HepG2 (cell line): ENCODE results near the gene DDRGK1. TPM values are rescaled to one million over a fixed set of nuclear protein-coding genes. Genes with fewer than 3 reads are reported as not detected.

Source experiments
- ATF1 ChIP-seq: IDR thresholded peaks from 2 replicates; pipeline ENCODE4 v1.6.1; 2016; ENCODE audit warnings: mild to moderate bottlenecking, control low read depth
- BORCS8-MEF2B ChIP-seq: sonication (generic); formaldehyde crosslinking; IDR thresholded peaks from 2 replicates; pipeline ENCODE4 v1.8.0; 2022; ENCODE audit warnings: mild to moderate bottlenecking, missing genetic modification reagents
- BRD4 ChIP-seq: sonication (generic); formaldehyde crosslinking; IDR thresholded peaks from 2 replicates; pipeline ENCODE4 v1.4.0; 2020; ENCODE audit warnings: missing genetic modification reagents
- CENPT ChIP-seq: sonication (generic); formaldehyde crosslinking; IDR thresholded peaks from 2 replicates; pipeline ENCODE4 v1.8.0; 2022; ENCODE audit warnings: low read depth, mild to moderate bottlenecking, moderate library complexity, missing genetic modification reagents
- E2F1 ChIP-seq: sonication (generic); formaldehyde crosslinking; IDR thresholded peaks from 2 replicates; pipeline ENCODE4 v1.5.0; 2020; ENCODE audit warnings: missing genetic modification reagents
- GTF3A ChIP-seq: sonication (generic); formaldehyde crosslinking; conservative IDR thresholded peaks from 2 replicates; pipeline ENCODE4 v1.4.0; 2020; ENCODE audit warnings: mild to moderate bottlenecking, missing genetic modification reagents
- HMG20B ChIP-seq: conservative IDR thresholded peaks from 2 replicates; pipeline ENCODE4 v1.6.1; 2016; ENCODE audit warnings: missing genetic modification reagents, missing compliant biosample characterization
- KDM4B ChIP-seq: sonication (generic); formaldehyde crosslinking; IDR thresholded peaks from 2 replicates; pipeline ENCODE4 v1.4.0; 2020; ENCODE audit warnings: missing genetic modification reagents
- NFKBIZ ChIP-seq: IDR thresholded peaks from 2 replicates; pipeline ENCODE4 v1.6.1; 2018; ENCODE audit warnings: missing genetic modification reagents, missing compliant biosample characterization
- NPAS2 ChIP-seq: sonication (generic); formaldehyde crosslinking; IDR thresholded peaks from 2 replicates; pipeline ENCODE4 v1.8.0; 2022; ENCODE audit warnings: mild to moderate bottlenecking, missing genetic modification reagents, borderline replicate concordance
- PLSCR1 ChIP-seq: sonication (generic); formaldehyde crosslinking; IDR thresholded peaks from 2 replicates; pipeline ENCODE4 v1.5.0; 2020; ENCODE audit warnings: missing genetic modification reagents, mild to moderate bottlenecking, borderline replicate concordance
- POGK ChIP-seq: sonication (generic); formaldehyde crosslinking; conservative IDR thresholded peaks from 2 replicates; pipeline ENCODE4 v1.8.0; 2022; ENCODE audit warnings: mild to moderate bottlenecking, moderate library complexity, missing genetic modification reagents
- RCOR2 ChIP-seq: IDR thresholded peaks from 2 replicates; pipeline ENCODE4 v1.6.1; 2016; ENCODE audit warnings: missing biosample characterization, missing genetic modification reagents
- SRSF1 ChIP-seq: fragments of 200-400 bp; formaldehyde crosslinking; optimal IDR thresholded peaks from 2 replicates; pipeline ENCODE3; 2017; ENCODE audit warnings: mild to moderate bottlenecking, low read depth, low read length, moderate library complexity
- TARDBP ChIP-seq: sonication (generic); formaldehyde crosslinking; IDR thresholded peaks from 2 replicates; pipeline ENCODE4 v1.8.0; 2022; ENCODE audit warnings: mild to moderate bottlenecking, missing genetic modification reagents
- THAP11 ChIP-seq: IDR thresholded peaks from 2 replicates; pipeline ENCODE4 v1.6.1; 2016; ENCODE audit warnings: missing biosample characterization, missing genetic modification reagents
- YEATS2 ChIP-seq: sonication (generic); formaldehyde crosslinking; IDR thresholded peaks from 2 replicates; pipeline ENCODE4 v1.4.0; 2020; ENCODE audit warnings: missing genetic modification reagents, borderline replicate concordance
- ZBTB37 ChIP-seq: sonication (generic); formaldehyde crosslinking; IDR thresholded peaks from 2 replicates; pipeline ENCODE4 v1.4.0; 2020; ENCODE audit warnings: mild to moderate bottlenecking, missing genetic modification reagents
- ZNF446 ChIP-seq: sonication (generic); formaldehyde crosslinking; IDR thresholded peaks from 2 replicates; pipeline ENCODE4 v1.5.0; 2020; ENCODE audit warnings: mild to moderate bottlenecking, missing genetic modification reagents
- ZNF510 ChIP-seq: sonication (generic); formaldehyde crosslinking; IDR thresholded peaks from 2 replicates; pipeline ENCODE4 v1.4.0; 2020; ENCODE audit warnings: low read depth, mild to moderate bottlenecking, missing genetic modification reagents
- ZNF788 ChIP-seq: sonication (generic); formaldehyde crosslinking; IDR thresholded peaks from 2 replicates; pipeline ENCODE4 v1.5.0; 2020; ENCODE audit warnings: mild to moderate bottlenecking, missing genetic modification reagents, borderline replicate concordance
- ZSCAN20 ChIP-seq: sonication (generic); formaldehyde crosslinking; IDR thresholded peaks from 2 replicates; pipeline ENCODE4 v1.4.0; 2020; ENCODE audit warnings: missing genetic modification reagents, mild to moderate bottlenecking, borderline replicate concordance
- ZZZ3 ChIP-seq: sonication (generic); formaldehyde crosslinking; IDR thresholded peaks from 2 replicates; pipeline ENCODE4 v1.4.0; 2020; ENCODE audit warnings: missing genetic modification reagents, mild to moderate bottlenecking, borderline replicate concordance
- polyA plus RNA-seq, 8 experiments: library from polyadenylated mRNA; depleted of rRNA in 3 of 8; stranded (reverse) in 7 of 8; unstranded in 1 of 8; fragments of >200 nt; fragmentation: Illumina TruSeq in 4 of 8; extraction: Trizol in 4 of 8; gene quantifications; 2 replicates each; pipeline versions ENCODE4 v1.2.1 to v1.2.3, GENCODE V29; 2011 to 2016; ENCODE audit warnings: low read depth in 4 of 8, missing spikeins in 1 of 8, mixed read lengths in 1 of 8; ENCODE audit not compliant: insufficient read depth in 1 of 8
- total RNA-seq, 5 experiments: library from RNA; depleted of rRNA; stranded (reverse); fragments of >200 nt; fragmentation: Illumina TruSeq; extraction: Trizol; gene quantifications; 2 replicates each; pipeline ENCODE4 v1.2.3, GENCODE V29; 2016; ENCODE audit warnings: low read depth in 1 of 5

The DDRGK1 gene
- total and polyA plus RNA-seq, 2 of the 13 experiments (the other 11 are each of a cell fraction or from before 2014, with no cell fraction given) = 96.7 to 149 TPM

- peak; percentile 89 for TF ChIP-seq BORCS8-MEF2B (CRISPR knock-in tag)
- TF ChIP-seq ZSCAN20 (CRISPR knock-in tag) = no peak
- peak; percentile 83; the same call in 1 of the 2 replicates for TF ChIP-seq NFKBIZ
- TF ChIP-seq YEATS2 (CRISPR knock-in tag) = peak; percentile 75; the same call in 1 of the 2 replicates
- TF ChIP-seq TARDBP (CRISPR knock-in tag) = peak; percentile 88; the same call in 1 of the 2 replicates
- TF ChIP-seq SRSF1 = peak; percentile 82
- TF ChIP-seq CENPT (CRISPR knock-in tag) = 0 out of 2 replicates have a peak, but pooled peaks have one; percentile 46
- 0 out of 2 replicates have a peak, but pooled peaks have one; percentile 43 for TF ChIP-seq RCOR2 (CRISPR knock-in tag)
- peak; percentile 98; the same call in 1 of the 2 replicates for TF ChIP-seq ZNF788 (CRISPR knock-in tag)
- no peak for TF ChIP-seq E2F1 (CRISPR knock-in tag)
- 0 out of 2 replicates have a peak, but pooled peaks have one; percentile 47 for TF ChIP-seq HMG20B (CRISPR knock-in tag)
- TF ChIP-seq GTF3A (CRISPR knock-in tag) = peak; percentile 62; the same call in 1 of the 2 replicates
- TF ChIP-seq THAP11 (CRISPR knock-in tag) = peak; percentile 74
- 0 out of 2 replicates have a peak, but pooled peaks have one; percentile 49 for TF ChIP-seq ZNF446 (CRISPR knock-in tag)
- TF ChIP-seq BRD4 (CRISPR knock-in tag) = peak; percentile 66; the same call in 1 of the 2 replicates
- TF ChIP-seq PLSCR1 (CRISPR knock-in tag) = no peak
- peak; percentile 95 for TF ChIP-seq POGK (CRISPR knock-in tag)
- TF ChIP-seq ZNF510 (CRISPR knock-in tag) = no peak
- TF ChIP-seq ZZZ3 (CRISPR knock-in tag) = no peak
- peak; percentile 63; the same call in 1 of the 2 replicates for TF ChIP-seq KDM4B (CRISPR knock-in tag)
- no peak for TF ChIP-seq ZBTB37 (CRISPR knock-in tag)
- TF ChIP-seq NPAS2 = no peak
- TF ChIP-seq ATF1 (CRISPR knock-in tag) = no peak
Observed at GRCh38 chr20:3218307-3218988, 14.0 kb upstream of the DDRGK1 start (continued).
